GM21723 (cell line): Measurements from ENCODE around the gene IGF2BP3.
"Not testable (repeated sequence)": the region's sequence is repeated elsewhere in the genome, so short reads cannot be mapped to it uniquely, and the experiment has no call there.

Source experiments
- ATAC-seq: cut with Tn5 transposase; IDR thresholded peaks from one replicate; pipeline ENCODE4 v1.9.1; 2021; ENCODE audit warnings: mild to moderate bottlenecking, moderate library complexity; ENCODE audit not compliant: unreplicated experiment

The IGF2BP3 gene

GRCh38 chr7:23426876-23427275 is 43.4 kb downstream of the IGF2BP3 start:
- ATAC-seq: no peak

GRCh38 chr7:23422909-23423308 is 47.4 kb downstream of the IGF2BP3 start:
- no peak for ATAC-seq

GRCh38 chr7:23422384-23422783 is 47.9 kb downstream of the IGF2BP3 start:
- no peak for ATAC-seq

GRCh38 chr7:23419845-23420244 is 50.4 kb downstream of the IGF2BP3 start:
- ATAC-seq: no peak

- ATAC-seq: no peak
These were observed 51.1 kb downstream of the IGF2BP3 start for GRCh38 chr7:23419160-23419559.

- no peak for ATAC-seq
These were observed 52.2 kb downstream of the IGF2BP3 start for GRCh38 chr7:23418046-23418445.

- ATAC-seq: no peak
These were observed 55.1 kb downstream of the IGF2BP3 start for GRCh38 chr7:23415198-23415597.

- peak; percentile 88 for ATAC-seq
These were observed 59.7 kb downstream of the IGF2BP3 start for GRCh38 chr7:23410446-23411183.

- ATAC-seq: not testable (repeated sequence)
These were observed 63.7 kb downstream of the IGF2BP3 start for GRCh38 chr7:23406564-23406963.

GRCh38 chr7:23405240-23405618 is 65.1 kb downstream of the IGF2BP3 start:
- no peak for ATAC-seq

- ATAC-seq: no peak
These were observed 65.6 kb downstream of the IGF2BP3 start for GRCh38 chr7:23404546-23405239.

- ATAC-seq: no peak
These were observed 66.3 kb downstream of the IGF2BP3 start for GRCh38 chr7:23403970-23404369.

- not testable (repeated sequence) for ATAC-seq
These were observed 72.2 kb downstream of the IGF2BP3 start for GRCh38 chr7:23398090-23398489.

GRCh38 chr7:23397241-23397640 is 73.0 kb downstream of the IGF2BP3 start:
- ATAC-seq: no peak

GRCh38 chr7:23396222-23397015 is 73.9 kb downstream of the IGF2BP3 start:
- no peak for ATAC-seq

- no peak for ATAC-seq
These were observed 75.7 kb downstream of the IGF2BP3 start for GRCh38 chr7:23394488-23395171.

- ATAC-seq: no peak
These were observed 76.7 kb downstream of the IGF2BP3 start for GRCh38 chr7:23393636-23394035.

- ATAC-seq: no peak
These were observed 80.6 kb downstream of the IGF2BP3 start for GRCh38 chr7:23389701-23390100.

GRCh38 chr7:23387583-23387982 is 82.7 kb downstream of the IGF2BP3 start:
- ATAC-seq: no peak

GRCh38 chr7:23385140-23385539 is 85.2 kb downstream of the IGF2BP3 start:
- ATAC-seq: peak; percentile 83

GRCh38 chr7:23383225-23383624 is 87.1 kb downstream of the IGF2BP3 start:
- ATAC-seq: no peak
